ENCODE results near the gene MISP3. TPM values are rescaled to one million over a fixed set of nuclear protein-coding genes. Genes with fewer than 3 reads are reported as not detected.

The MISP3 gene
- total and polyA plus RNA-seq, 5 experiments from 2014 or later, result 0.36 to 1.4 (median 0.59) TPM

DNA sequence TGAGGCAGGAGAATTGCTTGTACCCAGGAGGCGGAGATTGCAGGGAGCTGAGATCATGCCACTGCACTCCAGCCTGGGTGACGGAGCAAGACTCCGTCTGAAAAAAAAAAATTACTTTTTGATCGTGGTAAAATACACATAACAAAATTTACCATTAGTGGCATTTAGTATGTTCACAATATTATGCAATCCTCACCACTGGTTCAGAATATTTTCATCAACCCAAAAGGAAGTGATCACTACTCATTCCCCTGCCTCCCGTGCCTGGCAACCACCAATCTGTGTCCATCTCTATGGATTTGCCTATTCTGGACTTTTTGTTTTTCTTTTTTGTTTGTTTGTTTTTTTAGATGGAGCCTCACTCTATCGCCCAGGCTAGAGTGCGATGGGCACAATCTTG lies 9.5 kb upstream of the MISP3 start:
- Mint-ChIP-seq H3K36me3 (peaks cover 0 to 3% (median 0%) of the 10 kb centered on the region in 3 donors), H3K27me3 (peaks cover 18 to 36% (median 22%) of the 10 kb centered on the region in 5 donors)
- ATAC-seq, result no peak

DNA sequence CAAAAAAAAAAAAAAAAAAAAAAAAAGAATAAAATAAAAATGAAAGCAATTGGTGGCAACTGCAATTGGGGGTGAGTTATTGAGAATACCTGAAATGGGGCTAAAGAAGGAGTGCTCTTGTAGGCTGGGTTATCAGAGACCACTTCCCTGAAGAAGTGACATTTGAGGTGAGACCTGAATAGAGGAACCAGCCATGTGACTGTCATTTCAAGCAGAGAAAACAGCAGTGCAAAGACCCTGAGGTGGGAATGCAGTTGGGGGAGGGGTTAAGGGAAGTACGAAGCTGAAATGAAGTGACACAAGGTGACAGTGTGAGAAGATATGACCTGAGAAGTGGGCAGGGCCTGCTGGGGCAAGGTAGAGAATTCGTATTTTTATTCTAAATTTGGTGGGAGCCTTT lies 6.5 kb upstream of the MISP3 start:
- Mint-ChIP-seq H3K36me3 (peaks cover 0 to 3% (median 0%) of the 10 kb centered on the region in 3 donors), H3K27ac (peak overlapping the region in 1 of 10 donors; percentile 36), H3K4me1 (peaks cover 0 to 2% (median 0%) of the 10 kb centered on the region in 4 donors), H3K27me3 (peaks cover 2 to 6% (median 5%) of the 10 kb centered on the region in 5 donors), H3K9me3 (no peaks in the 10 kb centered on the region), H3K4me3 (no peak overlapping the region)
- ATAC-seq (peak; percentile 16 to 35), DNase-seq (no peak)
- POLR2A ChIA-PET, result interaction anchor here (0.5 to 0.8 kb wide), 3 partner anchors 13 to 81 kb away, joined by 3 to 11 read pairs (median 5); no protein-coding TSS in a partner anchor

More for the DNA sequence above, 9.5 kb upstream of the MISP3 start:
- Mint-ChIP-seq H3K27ac (peak overlapping the region in 1 of 10 donors; percentile 7), H3K9me3 (no peaks in the 10 kb centered on the region), H3K4me1 (peaks cover 7 to 13% (median 11%) of the 10 kb centered on the region in 4 donors), H3K4me3 (no peak overlapping the region)
- POLR2A ChIA-PET, result no interaction called here
- no peak for DNase-seq

DNA sequence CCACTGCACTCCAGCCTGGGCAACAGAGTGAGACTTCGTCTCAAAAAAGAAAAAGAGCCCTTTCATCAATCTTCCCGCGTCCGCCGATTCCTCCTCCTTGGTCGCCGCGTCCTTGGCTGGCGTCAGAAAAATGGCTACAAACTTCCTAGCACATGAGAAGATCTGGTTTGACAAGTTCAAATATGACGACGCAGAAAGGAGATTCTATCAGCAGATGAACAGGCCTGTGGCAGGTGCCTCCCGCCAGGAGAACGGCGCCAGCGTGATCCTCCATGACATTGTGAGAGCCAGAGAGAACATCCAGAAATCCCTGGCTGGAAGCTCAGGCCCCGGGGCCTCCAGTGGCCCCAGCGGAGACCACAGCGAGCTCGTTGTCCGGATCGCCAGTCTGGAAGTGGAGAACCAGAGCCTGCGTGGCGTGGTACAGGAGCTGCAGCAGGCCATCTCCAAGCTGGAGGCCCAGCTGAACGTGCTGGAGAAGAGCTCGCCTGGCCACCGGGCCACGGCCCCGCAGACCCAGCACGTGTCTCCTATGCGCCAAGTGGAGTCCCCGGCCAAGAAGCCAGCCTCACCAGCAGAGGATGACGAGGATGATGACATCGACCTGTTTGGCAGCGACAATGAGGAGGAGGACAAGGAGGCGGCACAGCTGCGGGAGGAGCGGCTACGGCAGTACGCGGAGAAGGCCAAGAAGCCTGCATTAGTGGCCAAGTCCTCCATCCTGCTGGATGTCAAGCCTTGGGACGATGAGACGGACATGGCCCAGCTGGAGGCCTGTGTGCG lies 2.1 kb upstream of the MISP3 start:
- DNase-seq (no peak), ATAC-seq (no peak)
- Mint-ChIP-seq H3K4me3 (peak overlapping the region in 4 of 10 donors; percentile 2 to 52 (median 19)), H3K9me3 (no peaks in the 10 kb centered on the region), H3K27ac (no peak overlapping the region), H3K36me3 (no peaks in the 10 kb centered on the region), H3K4me1 (peaks cover 8 to 17% (median 17%) of the 10 kb centered on the region in 4 donors), H3K27me3 (peaks cover 0 to 4% (median 0%) of the 10 kb centered on the region in 5 donors)
- POLR2A ChIA-PET, result interaction anchor here (0.6 to 1.6 kb wide), 5 partner anchors 10 to 189 kb away, joined by 3 to 10 read pairs (median 3); no protein-coding TSS in a partner anchor

- POLR2A ChIA-PET, result interaction anchor here (0.5 to 1.6 kb wide), 17 partner anchors 14 to 347 kb away, joined by 3 to 7 read pairs (median 4); partner anchors contain the start of genes ASF1B, DCAF15, IL27RA and RFX1
- ATAC-seq, result peak; percentile 79 to 81
- Mint-ChIP-seq H3K36me3 (no peaks in the 10 kb centered on the region), H3K4me1 (peaks cover 7 to 21% (median 17%) of the 10 kb centered on the region in 4 donors), H3K9me3 (no peaks in the 10 kb centered on the region), H3K27me3 (no peaks in the 10 kb centered on the region), H3K27ac (peak overlapping the region in 9 of 10 donors; percentile 31 to 97 (median 83)), H3K4me3 (peak overlapping the region; percentile 84 to 97 (median 92))
- peak; percentile 58 to 88 (median 80) for DNase-seq
Measured at GRCh38 chr19:14073261-14073924, 807 bp downstream of the MISP3 start.

GRCh38 chr19:14073925-14074838 lies 1.6 kb downstream of the MISP3 start:
- Mint-ChIP-seq H3K27ac (peak overlapping the region; percentile 41 to 97 (median 83)), H3K27me3 (no peaks in the 10 kb centered on the region), H3K4me1 (peaks cover 7 to 23% (median 17%) of the 10 kb centered on the region in 4 donors), H3K4me3 (peak overlapping the region; percentile 84 to 97 (median 92)), H3K36me3 (no peaks in the 10 kb centered on the region), H3K9me3 (no peaks in the 10 kb centered on the region)
- peak in 2 of 10 donors; percentile 19 to 36 for DNase-seq
- POLR2A ChIA-PET, result interaction anchor here (0.6 to 1.6 kb wide), 11 partner anchors 13 to 195 kb away, joined by 3 to 7 read pairs (median 4); partner anchors contain the start of genes ASF1B, IL27RA and RFX1
- ATAC-seq, result peak; percentile 4 to 15

- POLR2A ChIA-PET, result interaction anchor here (0.7 to 1.4 kb wide), 7 partner anchors 11 to 294 kb away, joined by 3 to 12 read pairs (median 4); partner anchors contain the start of gene ASF1B
- Mint-ChIP-seq H3K27me3 (no peaks in the 10 kb centered on the region), H3K4me3 (peak overlapping the region in 1 of 10 donors; percentile 24), H3K27ac (no peak overlapping the region), H3K4me1 (peaks cover 12 to 46% (median 35%) of the 10 kb centered on the region in 4 donors), H3K9me3 (no peaks in the 10 kb centered on the region), H3K36me3 (no peaks in the 10 kb centered on the region)
- ATAC-seq (no peak), DNase-seq (no peak)
Measured at GRCh38 chr19:14078411-14078810, 5.8 kb downstream of the MISP3 start.

DNA sequence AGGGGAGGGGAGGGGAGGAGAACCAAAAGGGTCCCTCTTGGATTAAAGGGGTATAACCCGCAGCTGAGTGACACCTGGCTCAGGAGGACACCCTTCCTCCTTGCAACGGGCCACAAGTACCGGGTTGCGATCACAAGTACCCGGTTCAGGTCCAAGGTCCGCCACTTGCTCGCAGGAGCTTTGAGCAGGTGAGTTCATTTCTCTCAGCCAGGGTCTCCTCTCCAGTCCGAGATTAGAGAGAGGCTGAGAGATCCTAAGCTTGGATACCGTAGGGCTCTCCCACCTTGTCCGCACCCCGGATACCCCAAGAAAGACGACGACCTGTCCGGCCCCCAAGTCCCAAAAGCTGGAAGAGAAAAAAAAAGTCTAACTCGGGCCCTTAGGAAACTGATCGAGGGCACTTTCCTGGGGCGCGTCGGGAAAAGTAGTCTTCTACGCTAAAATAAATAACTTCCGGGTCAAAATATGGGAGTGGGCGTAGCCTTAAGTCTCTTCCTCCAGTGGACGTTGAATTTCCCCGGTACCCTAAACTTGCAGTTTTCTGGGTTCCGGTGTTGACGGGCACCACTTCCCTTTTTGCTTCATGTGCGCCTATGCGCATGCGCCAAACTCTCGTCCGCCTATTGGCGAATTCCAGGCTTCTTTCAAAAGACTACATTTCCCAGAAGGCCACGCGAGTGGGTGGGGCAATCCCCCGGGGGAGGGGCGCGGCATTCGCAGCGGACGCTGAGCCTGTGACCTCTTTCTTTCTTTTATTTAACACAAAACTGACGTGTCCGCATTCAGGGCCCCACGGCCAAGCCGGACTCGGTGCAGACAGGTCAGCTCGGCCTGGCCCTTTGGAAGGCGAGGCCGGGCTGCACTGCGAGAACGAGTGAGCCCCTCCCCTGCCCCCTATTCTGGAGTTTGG lies 8.6 kb downstream of the MISP3 start:
- no peaks in the 10 kb centered on the region for H3K27me3 Mint-ChIP-seq
- H3K27ac Mint-ChIP-seq, result peak overlapping the region; percentile 74 to 99 (median 97)
- ATAC-seq, result peak; percentile 93 to 96
- DNase-seq, result peak; percentile 96 to 100 (median 99)
- H3K4me1 Mint-ChIP-seq, result peaks cover 8 to 29% (median 19%) of the 10 kb centered on the region in 4 donors
- POLR2A ChIA-PET, result interaction anchor here (0.6 to 3.2 kb wide), 26 partner anchors 9 to 437 kb away, joined by 3 to 16 read pairs (median 4); partner anchors contain the start of genes ASF1B, DCAF15, DNAJB1 and IL27RA
- peak overlapping the region; percentile 84 to 98 (median 95) for H3K4me3 Mint-ChIP-seq
- no peaks in the 10 kb centered on the region for H3K9me3 Mint-ChIP-seq
- peaks cover 0 to 2% (median 0%) of the 10 kb centered on the region in 3 donors for H3K36me3 Mint-ChIP-seq

DNA sequence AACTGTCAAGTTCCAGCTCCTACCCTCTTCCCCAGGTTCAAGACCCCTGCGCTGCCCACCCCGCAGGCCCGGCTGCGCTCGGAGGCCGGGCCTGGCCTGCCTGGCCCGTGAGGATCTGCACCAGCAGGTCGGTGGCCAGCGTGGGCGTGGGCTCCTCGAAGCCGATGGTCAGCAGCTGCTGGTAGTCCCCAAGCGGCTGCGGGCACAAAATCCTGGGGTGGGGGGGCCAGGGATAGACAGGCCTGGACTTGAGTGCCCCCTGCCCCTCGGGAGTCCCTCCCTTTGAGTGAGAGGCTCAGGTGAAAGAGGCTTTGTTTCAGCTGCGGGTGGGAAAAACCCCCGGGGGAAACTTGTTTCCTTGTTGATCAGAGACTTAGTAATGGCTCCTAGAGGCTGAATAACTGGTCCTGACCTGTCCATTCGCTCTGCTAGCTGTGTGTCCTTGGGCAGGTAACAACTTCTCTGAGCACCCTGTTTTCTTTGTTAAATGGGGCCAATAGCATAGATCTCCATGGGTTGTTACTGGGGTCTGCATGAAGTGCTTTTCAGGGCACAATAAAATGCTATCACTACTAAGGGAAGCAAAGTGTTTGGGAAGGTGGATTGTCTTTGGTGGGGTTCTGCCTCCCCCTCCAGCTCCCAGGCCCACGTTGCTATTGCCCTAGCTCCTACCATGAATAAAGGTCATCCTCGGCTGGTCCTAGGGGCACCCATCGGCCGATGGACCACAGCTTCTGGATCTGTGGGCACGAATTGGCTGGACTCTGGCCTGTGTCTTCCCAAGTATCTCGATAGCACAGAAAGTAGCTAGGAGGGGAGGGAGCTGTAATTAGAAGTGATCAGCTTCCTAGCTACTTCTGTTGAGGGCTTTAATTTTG lies 9.4 kb downstream of the MISP3 start:
- peak in 3 of 10 donors; percentile 20 to 44 (median 29) for DNase-seq
- H3K27ac Mint-ChIP-seq, result peak overlapping the region; percentile 74 to 99 (median 97)
- H3K4me3 Mint-ChIP-seq, result peak overlapping the region; percentile 84 to 98 (median 95)

GRCh38 chr19:14082675-14082960 lies 10.0 kb downstream of the MISP3 start:
- H3K27ac Mint-ChIP-seq, result peak overlapping the region in 7 of 10 donors; percentile 8 to 90 (median 50)
- H3K4me1 Mint-ChIP-seq, result peaks cover 8 to 25% (median 19%) of the 10 kb centered on the region in 4 donors
- ATAC-seq, result no peak
- H3K36me3 Mint-ChIP-seq, result peaks cover 0 to 2% (median 0%) of the 10 kb centered on the region in 3 donors
- no peaks in the 10 kb centered on the region for H3K9me3 Mint-ChIP-seq
- H3K27me3 Mint-ChIP-seq, result no peaks in the 10 kb centered on the region
- peak overlapping the region; percentile 36 to 98 (median 95) for H3K4me3 Mint-ChIP-seq
- no peak for DNase-seq
- POLR2A ChIA-PET, result interaction anchor here (0.6 to 3.2 kb wide), 11 partner anchors 7 to 295 kb away, joined by 3 to 16 read pairs (median 8); partner anchors contain the start of genes ASF1B, IL27RA and PRKACA

More for the DNA sequence above, 9.4 kb downstream of the MISP3 start:
- Mint-ChIP-seq H3K9me3 (no peaks in the 10 kb centered on the region), H3K4me1 (peaks cover 8 to 29% (median 19%) of the 10 kb centered on the region in 4 donors), H3K27me3 (no peaks in the 10 kb centered on the region), H3K36me3 (peaks cover 0 to 2% (median 0%) of the 10 kb centered on the region in 3 donors)
- POLR2A ChIA-PET, result interaction anchor here (0.6 to 3.2 kb wide), 19 partner anchors 8 to 436 kb away, joined by 3 to 16 read pairs (median 5); partner anchors contain the start of genes ASF1B, DNAJB1, IL27RA and PRKACA
- ATAC-seq, result peak; percentile 20 to 48

Data from naive thymus-derived CD8-positive, alpha-beta T cell (primary cell).